ENCODE data around the gene PDZD11. TPM values are rescaled to one million over a fixed set of nuclear protein-coding genes. Genes with fewer than 3 reads are reported as not detected.
"Not testable (repeated sequence)": the region's sequence is repeated elsewhere in the genome, so short reads cannot be mapped to it uniquely, and the experiment has no call there.

The PDZD11 gene
- total RNA-seq, 2 donors from 2014 or later: 49.2 to 50.9 TPM

DNA sequence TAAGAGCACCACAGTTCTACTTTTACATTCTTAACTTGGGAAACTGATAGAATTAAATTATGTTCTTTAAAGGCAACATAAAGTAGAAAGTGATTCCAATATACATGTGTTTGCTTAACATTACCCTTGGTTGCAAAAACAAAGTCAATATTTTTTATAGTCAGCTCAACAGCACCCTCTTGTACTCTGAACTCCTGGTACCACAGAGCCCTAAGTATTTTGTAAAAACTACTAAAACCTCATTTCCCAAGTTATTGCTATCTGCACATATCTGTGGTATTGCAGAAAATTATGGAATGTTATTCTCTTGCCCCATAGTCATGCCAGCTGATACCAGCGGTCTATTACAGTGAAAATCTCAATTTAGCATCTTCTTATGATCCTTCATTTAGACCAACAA lies 3.1 kb upstream of the PDZD11 start:
- Histone ChIP-seq H3K9ac (ENCODE audit: low read depth in 2 of 2, low read length in 2 of 2) (no peak overlapping the region), H3K36me3 (no peaks in the 10 kb centered on the region), H3K9me3 (no peaks in the 10 kb centered on the region), H3K27me3 (no peaks in the 10 kb centered on the region), H3K27ac (no peak overlapping the region), H3K4me1 (no peaks in the 10 kb centered on the region), H3K4me3 (no peak overlapping the region)
- intact Hi-C loops (cut with DNase I): loop anchor here (10.0 kb wide), 1 partner anchor 132 kb away; the partner anchor contains the start of gene GDPD2
- TF ChIP-seq, protein P1, sequence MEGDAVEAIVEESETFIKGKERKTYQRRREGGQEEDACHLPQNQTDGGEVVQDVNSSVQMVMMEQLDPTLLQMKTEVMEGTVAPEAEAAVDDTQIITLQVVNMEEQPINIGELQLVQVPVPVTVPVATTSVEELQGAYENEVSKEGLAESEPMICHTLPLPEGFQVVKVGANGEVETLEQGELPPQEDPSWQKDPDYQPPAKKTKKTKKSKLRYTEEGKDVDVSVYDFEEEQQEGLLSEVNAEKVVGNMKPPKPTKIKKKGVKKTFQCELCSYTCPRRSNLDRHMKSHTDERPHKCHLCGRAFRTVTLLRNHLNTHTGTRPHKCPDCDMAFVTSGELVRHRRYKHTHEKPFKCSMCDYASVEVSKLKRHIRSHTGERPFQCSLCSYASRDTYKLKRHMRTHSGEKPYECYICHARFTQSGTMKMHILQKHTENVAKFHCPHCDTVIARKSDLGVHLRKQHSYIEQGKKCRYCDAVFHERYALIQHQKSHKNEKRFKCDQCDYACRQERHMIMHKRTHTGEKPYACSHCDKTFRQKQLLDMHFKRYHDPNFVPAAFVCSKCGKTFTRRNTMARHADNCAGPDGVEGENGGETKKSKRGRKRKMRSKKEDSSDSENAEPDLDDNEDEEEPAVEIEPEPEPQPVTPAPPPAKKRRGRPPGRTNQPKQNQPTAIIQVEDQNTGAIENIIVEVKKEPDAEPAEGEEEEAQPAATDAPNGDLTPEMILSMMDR (IDR thresholded peaks at IDR 0.05): no peak
- DNase-seq: no peak

DNA sequence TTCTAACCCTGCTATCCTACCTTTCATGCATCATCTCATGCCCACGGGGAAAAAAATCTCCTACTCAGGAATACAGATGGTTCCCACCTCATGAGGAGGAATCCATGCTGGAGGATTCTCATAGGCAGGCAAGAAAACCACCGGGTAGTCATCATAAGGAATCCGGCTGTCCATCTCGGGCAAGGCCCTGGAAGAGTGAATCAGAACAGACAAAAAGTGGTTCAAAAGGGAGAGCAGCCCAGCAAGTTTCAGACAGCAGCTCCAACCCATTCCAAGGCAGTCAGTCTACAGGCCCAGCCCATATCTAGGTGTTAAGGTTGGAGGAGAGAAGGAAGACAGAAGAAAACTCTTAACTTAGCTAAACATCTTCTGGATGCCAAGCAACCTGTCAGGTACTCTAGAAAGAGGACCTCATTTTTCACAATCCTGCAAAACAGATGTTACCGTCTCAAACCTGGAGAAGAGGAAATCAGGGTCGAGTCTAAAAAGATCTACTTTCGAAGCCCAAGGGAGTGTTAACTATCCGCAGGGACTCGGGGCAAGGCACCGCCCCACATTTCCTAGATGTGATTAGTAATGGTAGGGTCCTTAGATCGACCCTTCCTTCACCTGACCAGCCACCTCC lies 447 bp downstream of the PDZD11 start:
- Histone ChIP-seq H3K9ac (ENCODE audit: low read depth in 2 of 2, low read length in 2 of 2) (peak overlapping the region; percentile 59 to 60), H3K27ac (no peak overlapping the region), H3K9me3 (no peaks in the 10 kb centered on the region), H3K4me3 (peak overlapping the region; percentile 51), H3K4me1 (no peaks in the 10 kb centered on the region), H3K27me3 (no peaks in the 10 kb centered on the region), H3K36me3 (no peaks in the 10 kb centered on the region)
- no peak for DNase-seq
- TF ChIP-seq, protein P1 (IDR thresholded peaks at IDR 0.05): no peak
- intact Hi-C loops (cut with DNase I): no loop called here

DNA sequence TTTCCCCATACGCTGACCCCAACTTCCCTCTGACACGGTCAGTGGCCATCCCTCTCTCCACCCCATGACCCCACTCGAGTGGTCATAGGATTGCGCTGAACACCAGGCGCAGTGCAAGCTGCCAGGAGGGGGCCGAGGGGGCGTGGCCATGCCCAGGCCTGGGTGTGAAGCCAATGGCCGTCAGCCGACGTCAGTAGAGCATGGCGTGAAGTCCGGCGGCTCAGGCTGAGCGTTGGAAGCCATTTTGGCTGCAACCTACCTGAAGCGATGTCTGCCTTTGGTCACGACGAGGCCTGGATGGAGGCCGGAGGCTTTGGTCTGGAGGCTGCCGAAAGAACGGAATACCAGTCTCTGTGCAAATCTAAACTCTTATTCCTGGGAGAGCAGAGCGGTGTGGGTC lies 7.8 kb downstream of the PDZD11 start, which contains the start of gene RAB41:
RAB41 (plus strand) TSS at position 222 of the 400 bp plus-strand sequence; CDS start at position 268, 46 bp downstream.
- intact Hi-C loops (cut with DNase I): no loop called here
- no peaks in the 10 kb centered on the region for H3K27me3 ChIP-seq
- DNase-seq: no peak

DNA sequence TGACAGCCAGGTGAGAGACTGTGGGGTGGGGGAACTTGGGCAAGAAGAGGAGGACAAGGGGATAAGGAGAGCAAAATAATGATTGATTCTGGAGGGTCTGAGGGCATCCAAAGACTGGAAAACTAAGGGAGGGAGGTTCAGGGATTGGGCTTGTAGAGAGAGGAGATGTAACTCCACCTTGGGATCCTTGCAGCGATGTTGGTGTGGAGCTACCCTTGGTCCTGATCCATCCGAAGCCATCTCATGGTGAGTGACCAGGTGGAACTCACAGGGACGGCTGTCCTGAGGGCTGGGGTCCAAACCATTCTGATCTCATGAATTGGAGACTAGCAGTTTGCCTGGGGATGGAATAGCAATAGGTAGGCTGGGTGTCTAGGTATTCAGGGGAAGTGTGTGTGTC lies 9.2 kb downstream of the PDZD11 start:
- Histone ChIP-seq H3K27me3 (no peaks in the 10 kb centered on the region), H3K36me3 (no peaks in the 10 kb centered on the region), H3K4me3 (no peak overlapping the region), H3K9ac (ENCODE audit: low read depth in 2 of 2, low read length in 2 of 2) (no peak overlapping the region), H3K27ac (no peak overlapping the region), H3K9me3 (no peaks in the 10 kb centered on the region), H3K4me1 (no peaks in the 10 kb centered on the region)
- no peak for DNase-seq
- TF ChIP-seq, protein P1 (IDR thresholded peaks at IDR 0.05): no peak
- intact Hi-C loops (cut with DNase I): no loop called here

More for the DNA sequence above, 7.8 kb downstream of the PDZD11 start, which contains the start of gene RAB41:
- Histone ChIP-seq H3K36me3 (no peaks in the 10 kb centered on the region), H3K4me1 (no peaks in the 10 kb centered on the region), H3K4me3 (no peak within 1 kb of the TSS), H3K9ac (ENCODE audit: low read depth in 2 of 2, low read length in 2 of 2) (no peak within 1 kb of the TSS), H3K27ac (no peak within 1 kb of the TSS), H3K9me3 (no peaks in the 10 kb centered on the region)
- TF ChIP-seq, protein P1 (IDR thresholded peaks at IDR 0.05): no peak

DNA sequence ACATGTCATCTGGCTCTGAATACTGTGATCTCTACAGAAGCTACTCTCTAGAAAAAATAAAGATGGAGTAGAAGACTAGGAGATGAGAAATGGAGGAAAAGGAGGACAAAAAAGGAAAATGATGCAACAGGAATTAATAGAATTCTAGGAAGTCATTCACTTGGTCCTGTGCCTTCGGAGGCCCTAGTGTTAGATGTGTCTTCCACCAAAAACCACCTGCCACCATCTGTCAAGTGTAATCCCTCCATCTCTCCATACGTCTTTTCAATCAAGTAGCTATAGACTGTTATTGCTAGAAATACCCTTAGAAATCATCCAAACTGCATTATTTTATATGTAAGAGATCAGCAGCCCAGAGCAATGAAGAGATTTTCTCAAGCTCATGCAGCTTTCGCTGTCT lies 10.6 kb downstream of the PDZD11 start:
- no peaks in the 10 kb centered on the region for H3K4me1 ChIP-seq
- H3K27ac ChIP-seq: no peak overlapping the region
- no peak for DNase-seq
- H3K9ac ChIP-seq (ENCODE audit: low read depth in 2 of 2, low read length in 2 of 2): no peak overlapping the region
- no peak overlapping the region for H3K4me3 ChIP-seq
- H3K27me3 ChIP-seq: no peaks in the 10 kb centered on the region
- TF ChIP-seq, protein P1 (IDR thresholded peaks at IDR 0.05): no peak
- H3K36me3 ChIP-seq: no peaks in the 10 kb centered on the region
- no peaks in the 10 kb centered on the region for H3K9me3 ChIP-seq
- intact Hi-C loops (cut with DNase I): no loop called here

DNA sequence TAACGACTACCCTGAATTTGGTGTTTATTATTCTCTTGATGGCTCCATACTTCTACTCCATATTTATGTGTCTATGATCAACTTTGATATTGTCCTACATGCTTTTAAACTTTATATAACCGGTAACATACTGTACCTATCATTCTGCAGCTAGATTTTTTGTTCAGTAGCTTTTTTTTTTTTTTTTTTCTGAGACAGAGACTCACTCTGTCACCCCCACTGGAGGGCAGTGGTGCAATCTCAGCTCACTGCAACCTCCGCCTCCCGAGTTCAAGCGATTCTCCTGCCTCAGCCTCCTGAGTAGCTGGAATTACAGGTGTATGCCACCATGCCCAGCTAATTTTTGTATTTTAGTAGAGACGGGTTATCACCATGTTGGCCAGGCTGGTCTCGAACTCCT lies 15.7 kb downstream of the PDZD11 start:
- intact Hi-C loops (cut with DNase I); H3K4me3 ChIP-seq; DNase-seq; H3K9me3 ChIP-seq; H3K27me3 ChIP-seq; H3K27ac ChIP-seq; H3K4me1 ChIP-seq; H3K36me3 ChIP-seq; H3K9ac ChIP-seq (ENCODE audit: low read depth in 2 of 2, low read length in 2 of 2): not testable (repeated sequence)
